A673 (cell line): ENCODE measurements around the gene NPTX1. TPM values are rescaled to one million over a fixed set of nuclear protein-coding genes. Genes with fewer than 3 reads are reported as not detected.

ENCODE experiments used
- BruUV-seq: library from RNA; stranded (reverse); fragments of 400-500 nt; replicated peaks from 2 replicates; lab custom pipeline; 2021; lab: Mats Ljungman, UMichigan
- CTCF ChIA-PET: fragments of 300-600 bp; sonication (Branson Sonifier 250); formaldehyde crosslinking; loops from one replicate; lab custom pipeline; 2022; ENCODE audit warnings: antibody characterized with exemption; lab: Charles Lee
- POLR2A ChIA-PET: fragments of 300-600 bp; sonication (Branson Sonifier 250); formaldehyde crosslinking; loops from one replicate; lab custom pipeline; 2022; ENCODE audit warnings: antibody characterized with exemption; ENCODE audit not compliant: low non-redundant PET; lab: Charles Lee
- DNase-seq: peaks from one replicate; pipeline ENCODE4 v3.0.0-alpha.2; 2015; ENCODE audit warnings: low spot score
- H3K27ac ChIP-seq: fragments of 200-600 bp; sonication (generic); 2 replicates; pipeline ENCODE4 v1.5.1; 2016; ENCODE audit warnings: mixed run types, low read depth, mild to moderate bottlenecking, mixed read lengths, antibody characterized with exemption, low read length; ENCODE audit not compliant: poor library complexity, severe bottlenecking
- H3K27me3 ChIP-seq: fragments of 200-600 bp; sonication (generic); replicated peaks from 2 replicates; pipeline ENCODE4 v1.6.1; 2017; ENCODE audit warnings: mixed run types, low read depth, mild to moderate bottlenecking, mixed read lengths, antibody characterized with exemption, low read length; ENCODE audit not compliant: insufficient read depth, poor library complexity
- H3K36me3 ChIP-seq: fragments of 200-600 bp; sonication (generic); 2 replicates; pipeline ENCODE4 v1.6.1; 2016; ENCODE audit warnings: mixed run types, mild to moderate bottlenecking, mixed read lengths, antibody characterized with exemption, low read length; ENCODE audit not compliant: insufficient read depth, poor library complexity, severe bottlenecking
- H3K4me1 ChIP-seq: fragments of 200-600 bp; sonication (generic); 2 replicates; pipeline ENCODE4 v1.6.1; 2017; ENCODE audit warnings: mixed run types, mild to moderate bottlenecking, mixed read lengths, antibody characterized with exemption, low read length; ENCODE audit not compliant: insufficient read depth, poor library complexity, severe bottlenecking
- H3K4me3 ChIP-seq: fragments of 200-600 bp; sonication (generic); 2 replicates; pipeline ENCODE4 v1.5.1; 2016; ENCODE audit warnings: low read depth, mixed run types, mild to moderate bottlenecking, mixed read lengths, low read length; ENCODE audit not compliant: poor library complexity, severe bottlenecking
- H3K9me3 ChIP-seq: fragments of 200-600 bp; sonication (generic); 2 replicates; pipeline ENCODE4 v1.6.1; 2016; ENCODE audit warnings: mixed run types, low read depth, mild to moderate bottlenecking, mixed read lengths, antibody characterized with exemption, low read length; ENCODE audit not compliant: poor library complexity, severe bottlenecking
- EZH2 ChIP-seq: fragments of 200-600 bp; sonication (generic); IDR thresholded peaks from 2 replicates; pipeline ENCODE4 v1.6.1; 2017; ENCODE audit warnings: borderline replicate concordance, low read depth, mild to moderate bottlenecking, mixed read lengths, antibody characterized with exemption, low read length; ENCODE audit not compliant: poor library complexity, severe bottlenecking
- intact Hi-C: fragments of 100-400 bp; cut with micrococcal nuclease; formaldehyde crosslinking; loops from one replicate; pipeline ENCODE4 v1.10.0; 2022; ENCODE audit not compliant: unreplicated experiment
- total RNA-seq: library from RNA; stranded (reverse); gene quantifications from 2 replicates; pipeline ENCODE4 v1.2.3, GENCODE V29; 2021
- TF ChIP-seq, protein P1 (sequence below): fragments of 300-800, 200-600 bp; sonication (generic); conservative IDR thresholded peaks from 2 replicates; pipeline ENCODE4 v1.5.1; 2017; ENCODE audit warnings: low read depth, mild to moderate bottlenecking, antibody characterized with exemption, low read length, moderate library complexity, mixed read lengths

Gene NPTX1
- total RNA-seq, 1 experiment from 2014 or later: 0.43 TPM

GRCh38 chr17:80501741-80502577, 25.6 kb upstream of the NPTX1 start:
- Histone ChIP-seq H3K27ac (no peak overlapping the region), H3K27me3 (peaks cover 23% of the 10 kb centered on the region), H3K9me3 (no peaks in the 10 kb centered on the region), H3K4me1 (no peaks in the 10 kb centered on the region), H3K4me3 (no peak overlapping the region), H3K36me3 (no peaks in the 10 kb centered on the region)
- ChIA-PET CTCF (no interaction called here), POLR2A (no interaction called here)
- intact Hi-C loops: no loop called here
- DNase-seq: no peak
- TF ChIP-seq EZH2: no peak
- TF ChIP-seq, protein P1, sequence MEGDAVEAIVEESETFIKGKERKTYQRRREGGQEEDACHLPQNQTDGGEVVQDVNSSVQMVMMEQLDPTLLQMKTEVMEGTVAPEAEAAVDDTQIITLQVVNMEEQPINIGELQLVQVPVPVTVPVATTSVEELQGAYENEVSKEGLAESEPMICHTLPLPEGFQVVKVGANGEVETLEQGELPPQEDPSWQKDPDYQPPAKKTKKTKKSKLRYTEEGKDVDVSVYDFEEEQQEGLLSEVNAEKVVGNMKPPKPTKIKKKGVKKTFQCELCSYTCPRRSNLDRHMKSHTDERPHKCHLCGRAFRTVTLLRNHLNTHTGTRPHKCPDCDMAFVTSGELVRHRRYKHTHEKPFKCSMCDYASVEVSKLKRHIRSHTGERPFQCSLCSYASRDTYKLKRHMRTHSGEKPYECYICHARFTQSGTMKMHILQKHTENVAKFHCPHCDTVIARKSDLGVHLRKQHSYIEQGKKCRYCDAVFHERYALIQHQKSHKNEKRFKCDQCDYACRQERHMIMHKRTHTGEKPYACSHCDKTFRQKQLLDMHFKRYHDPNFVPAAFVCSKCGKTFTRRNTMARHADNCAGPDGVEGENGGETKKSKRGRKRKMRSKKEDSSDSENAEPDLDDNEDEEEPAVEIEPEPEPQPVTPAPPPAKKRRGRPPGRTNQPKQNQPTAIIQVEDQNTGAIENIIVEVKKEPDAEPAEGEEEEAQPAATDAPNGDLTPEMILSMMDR: no peak
- no TSS peak for BruUV-seq

GRCh38 chr17:80499961-80500665, 23.7 kb upstream of the NPTX1 start:
- H3K9me3 ChIP-seq: no peaks in the 10 kb centered on the region
- H3K36me3 ChIP-seq: no peaks in the 10 kb centered on the region
- DNase-seq: no peak
- no peaks in the 10 kb centered on the region for H3K4me1 ChIP-seq
- intact Hi-C loops: no loop called here
- ChIA-PET POLR2A (no interaction called here), CTCF (no interaction called here)
- H3K4me3 ChIP-seq: no peak overlapping the region
- H3K27me3 ChIP-seq: peaks cover 8% of the 10 kb centered on the region
- no peak overlapping the region for H3K27ac ChIP-seq
- TF ChIP-seq, protein P1: no peak
- TF ChIP-seq EZH2: no peak
- BruUV-seq: no TSS peak

- Histone ChIP-seq H3K27ac (no peak overlapping the region), H3K9me3 (no peaks in the 10 kb centered on the region), H3K4me1 (no peaks in the 10 kb centered on the region), H3K36me3 (no peaks in the 10 kb centered on the region), H3K4me3 (no peak overlapping the region), H3K27me3 (peaks cover 2% of the 10 kb centered on the region)
- BruUV-seq: no TSS peak
- CTCF ChIA-PET: no interaction called here
- intact Hi-C loops: no loop called here
- POLR2A ChIA-PET: no interaction called here
- DNase-seq: no peak
- no peak for TF ChIP-seq EZH2
- TF ChIP-seq, protein P1: no peak
These were observed 23.2 kb upstream of the NPTX1 start for GRCh38 chr17:80499560-80499959.
